Stimulated activated effector memory CD8-positive, alpha-beta T cell treated with anti-CD3 and anti-CD28 coated beads, Interleukin-12 subunit alpha, Interleukin-12 subunit beta, amount 100 ng/mL, for 72 hours (primary cell): Measurements from ENCODE around the gene CA6.
A peak's percentile ranks its signal among the peaks of the same experiment; 100 is the strongest.
"Not testable (repeated sequence)": the region's sequence is repeated elsewhere in the genome, so short reads cannot be mapped to it uniquely, and the experiment has no call there.

ENCODE experiments used
- ATAC-seq: fragments of 150-1000 bp; cut with Tn5 transposase; 2 replicates; pipeline ENCODE4 v1.10.0; 2021
- DNase-seq, 2 donors: peaks; one replicate each; pipeline ENCODE4 v3.0.0; 2021 to 2022; ENCODE audit warnings: low spot score in 2 of 2
- H3K27ac Mint-ChIP-seq: one replicate; pipeline ENCODE4 v1.8.0; 2022; ENCODE audit warnings: mild to moderate bottlenecking, mixed read lengths
- H3K36me3 Mint-ChIP-seq: one replicate; pipeline ENCODE4 v1.8.0; 2022; ENCODE audit warnings: mild to moderate bottlenecking, mixed read lengths
- H3K4me1 Mint-ChIP-seq: one replicate; pipeline ENCODE4 v1.8.0; 2022; ENCODE audit warnings: mixed read lengths
- H3K4me3 Mint-ChIP-seq: one replicate; pipeline ENCODE4 v1.8.0; 2022; ENCODE audit warnings: mild to moderate bottlenecking, mixed read lengths
- H3K9me3 Mint-ChIP-seq: one replicate; pipeline ENCODE4 v1.8.0; 2022; ENCODE audit warnings: mixed read lengths

CA6 gene

GRCh38 chr1:8945568-8945967, at the start of gene CA6:
TSS of gene CA6 (plus strand) at chr1:8945868. CDS start at chr1:8945887, 19 bp downstream.
- no peak for DNase-seq
- H3K27ac Mint-ChIP-seq = peak within 1 kb of the TSS; percentile 97
- H3K36me3 Mint-ChIP-seq = peaks cover 6% of the 10 kb centered on the region
- peaks cover 71% of the 10 kb centered on the region for H3K4me1 Mint-ChIP-seq
- ATAC-seq = no peak
- no peaks in the 10 kb centered on the region for H3K9me3 Mint-ChIP-seq
- peak within 1 kb of the TSS; percentile 54 for H3K4me3 Mint-ChIP-seq

DNA sequence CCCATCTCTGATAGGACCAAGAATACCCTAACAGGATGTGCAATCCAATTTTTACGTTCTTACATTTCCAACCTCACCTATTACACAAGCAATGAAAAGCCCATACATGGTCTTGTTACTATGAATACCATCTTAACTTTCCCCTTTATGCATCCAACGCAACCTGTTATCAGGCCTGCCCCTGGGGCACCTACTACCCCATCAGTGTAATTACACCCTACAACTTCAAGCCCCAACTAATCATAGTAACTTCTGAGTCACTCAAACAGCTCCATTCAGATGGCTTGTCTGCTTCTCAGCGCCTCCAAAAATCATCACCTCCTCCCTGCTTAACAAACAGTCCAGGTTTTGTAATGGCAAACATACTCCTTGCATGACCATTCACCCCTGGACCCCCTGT, 48.9 kb upstream of the CA6 start:
- not testable (repeated sequence) for H3K9me3 Mint-ChIP-seq, H3K27ac Mint-ChIP-seq, DNase-seq, ATAC-seq, H3K4me3 Mint-ChIP-seq
- Mint-ChIP-seq H3K4me1 (peaks cover 24% of the 10 kb centered on the region), H3K36me3 (peaks cover 11% of the 10 kb centered on the region)

DNA sequence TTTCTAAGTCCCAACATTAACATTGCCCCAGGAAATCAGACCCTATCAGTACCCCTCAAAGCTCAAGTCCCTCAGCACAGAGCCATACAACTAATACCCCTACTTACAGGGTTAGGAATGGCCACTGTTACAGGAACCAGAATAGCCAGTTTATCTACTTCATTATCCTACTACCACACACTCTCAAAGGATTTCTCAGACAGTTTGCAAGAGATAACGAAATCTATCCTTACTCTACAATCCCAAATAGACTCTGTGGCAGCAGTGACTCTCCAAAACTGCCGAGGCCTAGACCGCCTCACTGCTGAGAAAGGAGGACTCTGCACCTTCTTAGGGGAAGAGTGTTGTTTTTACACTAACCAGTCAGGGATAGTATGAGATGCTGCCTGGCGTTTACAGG, 48.2 kb upstream of the CA6 start:
- Mint-ChIP-seq H3K4me1 (peaks cover 24% of the 10 kb centered on the region), H3K36me3 (peaks cover 11% of the 10 kb centered on the region)
- H3K4me3 Mint-ChIP-seq, DNase-seq, ATAC-seq, H3K27ac Mint-ChIP-seq, H3K9me3 Mint-ChIP-seq: not testable (repeated sequence)

DNA sequence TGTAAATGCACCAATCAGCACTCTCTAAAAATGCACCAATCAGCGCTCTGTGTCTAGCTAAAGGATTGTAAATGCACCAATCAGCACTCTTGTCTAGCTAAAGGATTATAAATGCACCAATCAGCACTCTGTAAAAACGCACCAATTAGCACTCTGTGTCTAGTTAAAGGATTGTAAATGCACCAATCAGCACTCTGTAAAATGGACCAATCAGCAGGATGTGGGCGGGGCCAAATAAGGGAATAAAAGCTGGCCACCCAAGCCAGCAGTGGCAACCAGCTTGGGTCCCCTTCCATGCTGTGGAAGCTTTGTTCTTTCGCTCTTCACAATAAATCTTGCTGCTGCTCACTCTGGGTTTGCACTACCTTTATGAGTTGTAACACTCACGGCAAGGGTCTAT, 47.2 kb upstream of the CA6 start:
- peak overlapping the region; percentile 98 for H3K27ac Mint-ChIP-seq
- peaks cover 11% of the 10 kb centered on the region for H3K36me3 Mint-ChIP-seq
- H3K4me1 Mint-ChIP-seq = peaks cover 28% of the 10 kb centered on the region
- DNase-seq, H3K9me3 Mint-ChIP-seq, ATAC-seq: not testable (repeated sequence)
- H3K4me3 Mint-ChIP-seq = peak overlapping the region; percentile 67

DNA sequence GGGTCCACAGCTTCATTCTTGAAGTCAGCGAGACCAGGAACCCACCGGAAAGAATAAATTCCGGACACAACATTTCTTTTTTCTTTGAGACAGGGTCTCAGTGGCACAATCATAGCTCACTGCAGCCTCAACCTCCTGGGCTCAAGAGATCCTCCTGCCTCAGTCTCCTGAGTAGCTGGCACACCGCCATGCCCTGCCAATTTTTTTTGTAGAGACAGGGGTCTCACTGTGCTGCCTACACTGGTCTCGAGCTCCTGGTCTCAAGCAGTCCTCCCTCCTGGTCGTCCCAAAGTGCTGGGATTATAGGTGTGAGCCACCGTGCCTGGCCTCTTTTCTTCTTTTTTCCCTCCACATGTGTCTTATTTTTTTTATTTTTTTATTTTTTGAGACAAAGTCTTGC, 46.6 kb upstream of the CA6 start:
- DNase-seq (no peak), ATAC-seq (no peak)
- Mint-ChIP-seq H3K4me3 (peak overlapping the region; percentile 67), H3K4me1 (peaks cover 34% of the 10 kb centered on the region), H3K27ac (peak overlapping the region; percentile 98), H3K9me3 (no peaks in the 10 kb centered on the region), H3K36me3 (peaks cover 11% of the 10 kb centered on the region)

GRCh38 chr1:8900684-8901083, 45.0 kb upstream of the CA6 start:
- not testable (repeated sequence) for DNase-seq, H3K9me3 Mint-ChIP-seq, ATAC-seq
- H3K36me3 Mint-ChIP-seq = peaks cover 11% of the 10 kb centered on the region
- peaks cover 38% of the 10 kb centered on the region for H3K4me1 Mint-ChIP-seq
- peak overlapping the region; percentile 67 for H3K4me3 Mint-ChIP-seq
- H3K27ac Mint-ChIP-seq = peak overlapping the region; percentile 98

- no peak for ATAC-seq
- H3K4me1 Mint-ChIP-seq = peaks cover 42% of the 10 kb centered on the region
- H3K9me3 Mint-ChIP-seq = no peaks in the 10 kb centered on the region
- H3K27ac Mint-ChIP-seq = peak overlapping the region; percentile 83
- H3K4me3 Mint-ChIP-seq = no peak overlapping the region
- DNase-seq = no peak
- peaks cover 11% of the 10 kb centered on the region for H3K36me3 Mint-ChIP-seq
Observed at GRCh38 chr1:8902765-8903164, 42.9 kb upstream of the CA6 start.

- H3K9me3 Mint-ChIP-seq = no peaks in the 10 kb centered on the region
- no peak overlapping the region for H3K4me3 Mint-ChIP-seq
- peaks cover 42% of the 10 kb centered on the region for H3K4me1 Mint-ChIP-seq
- ATAC-seq (no peak), DNase-seq (no peak)
- peak overlapping the region; percentile 83 for H3K27ac Mint-ChIP-seq
- peaks cover 11% of the 10 kb centered on the region for H3K36me3 Mint-ChIP-seq
Observed at GRCh38 chr1:8903410-8903809, 42.3 kb upstream of the CA6 start.

- ATAC-seq (no peak), DNase-seq (no peak)
- H3K36me3 Mint-ChIP-seq = peaks cover 11% of the 10 kb centered on the region
- H3K27ac Mint-ChIP-seq = peak overlapping the region; percentile 83
- no peak overlapping the region for H3K4me3 Mint-ChIP-seq
- peaks cover 35% of the 10 kb centered on the region for H3K4me1 Mint-ChIP-seq
- H3K9me3 Mint-ChIP-seq = no peaks in the 10 kb centered on the region
Observed at GRCh38 chr1:8903908-8904650, 41.6 kb upstream of the CA6 start.

DNA sequence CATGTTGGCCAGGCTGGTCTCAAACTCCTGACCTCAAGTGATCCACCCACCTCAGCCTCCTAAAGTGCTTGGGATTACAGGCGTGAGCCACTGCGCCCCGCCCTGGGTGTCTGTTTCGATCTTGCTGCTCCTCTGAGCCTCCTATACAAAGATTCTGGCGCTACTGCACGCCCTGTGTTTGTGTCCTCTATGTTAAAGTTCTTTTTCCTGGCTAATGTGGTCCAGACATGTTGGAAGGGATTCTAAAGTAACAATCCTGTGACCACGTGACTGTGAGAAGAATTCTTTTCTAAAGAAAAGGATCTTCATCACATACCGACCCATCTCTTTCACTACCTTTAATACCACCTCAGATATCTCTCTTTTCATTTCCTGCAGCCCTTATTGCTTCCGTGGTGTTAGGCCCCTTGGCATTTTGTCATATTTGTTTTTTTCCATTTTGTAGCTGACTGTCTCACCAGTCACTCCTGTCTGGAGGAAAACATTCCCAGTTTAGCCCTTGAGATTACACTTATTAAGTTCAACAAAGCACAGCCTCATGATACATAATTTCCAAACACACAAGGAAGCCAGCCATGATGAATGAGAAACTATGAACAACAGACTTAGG, 40.0 kb upstream of the CA6 start:
- no peak for ATAC-seq
- no peak overlapping the region for H3K4me3 Mint-ChIP-seq
- H3K27ac Mint-ChIP-seq = peak overlapping the region; percentile 35
- DNase-seq = no peak
- no peaks in the 10 kb centered on the region for H3K9me3 Mint-ChIP-seq
- peaks cover 29% of the 10 kb centered on the region for H3K4me1 Mint-ChIP-seq
- H3K36me3 Mint-ChIP-seq = no peaks in the 10 kb centered on the region

DNA sequence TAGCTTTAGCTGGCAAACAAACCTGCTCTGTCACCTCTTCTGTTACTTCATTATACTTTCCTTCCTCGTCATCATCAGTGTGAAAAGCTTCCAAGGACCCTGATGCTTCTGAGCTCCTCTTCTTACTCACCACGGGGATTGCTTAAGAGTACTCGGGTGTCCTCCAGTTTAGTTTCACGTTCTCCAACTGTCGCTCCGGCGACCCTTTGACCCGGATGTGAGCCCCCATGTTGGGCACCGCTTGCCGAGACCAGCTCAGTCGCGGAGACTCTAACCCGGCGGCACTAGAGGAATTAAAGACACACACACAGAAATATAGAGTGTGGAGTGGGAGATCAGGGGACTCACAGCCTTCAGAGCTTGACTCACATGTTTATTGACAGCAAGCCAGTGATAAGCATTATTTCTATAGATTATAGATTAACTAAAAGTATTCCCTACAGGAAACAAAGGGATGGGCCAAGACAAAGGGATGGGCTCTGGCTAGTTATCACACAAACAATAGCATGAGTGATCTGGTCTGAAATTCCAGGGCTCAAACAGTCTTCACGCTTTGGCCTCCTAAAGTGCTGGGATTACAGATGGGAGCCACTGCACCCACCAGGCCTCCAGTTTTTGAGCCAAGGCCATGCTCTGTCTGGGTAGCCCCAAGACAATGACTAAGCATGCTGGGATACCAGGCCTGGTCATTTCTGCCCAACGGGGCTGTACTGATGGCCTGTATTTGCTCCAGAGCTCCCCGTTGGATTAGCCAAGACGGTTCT, 37.1 kb upstream of the CA6 start:
- no peak overlapping the region for H3K4me3 Mint-ChIP-seq
- no peak for DNase-seq
- H3K4me1 Mint-ChIP-seq = peaks cover 19% of the 10 kb centered on the region
- H3K27ac Mint-ChIP-seq = no peak overlapping the region
- ATAC-seq = no peak
- no peaks in the 10 kb centered on the region for H3K9me3 Mint-ChIP-seq
- no peaks in the 10 kb centered on the region for H3K36me3 Mint-ChIP-seq

DNA sequence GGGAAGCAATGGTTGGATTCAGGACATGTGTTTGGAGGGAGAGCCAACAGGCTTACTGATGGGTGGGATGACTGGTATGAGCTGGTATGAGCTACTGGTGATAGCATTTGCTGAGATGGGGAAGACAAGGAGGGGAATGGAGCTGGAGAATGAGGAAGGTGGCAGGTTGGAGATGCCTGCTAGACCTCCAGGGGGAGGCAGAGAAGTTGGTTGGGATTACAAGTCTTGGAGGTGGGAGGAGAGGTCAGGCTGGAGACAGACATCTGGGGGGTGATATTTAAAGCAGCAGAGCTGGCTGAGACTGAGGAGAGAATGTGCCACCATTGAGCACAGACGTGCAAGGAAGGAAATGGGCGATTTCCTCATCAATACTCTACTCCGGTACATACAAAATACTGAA, 35.3 kb upstream of the CA6 start:
- no peaks in the 10 kb centered on the region for H3K9me3 Mint-ChIP-seq
- H3K36me3 Mint-ChIP-seq = no peaks in the 10 kb centered on the region
- peak overlapping the region; percentile 16 for H3K27ac Mint-ChIP-seq
- ATAC-seq = no peak
- H3K4me1 Mint-ChIP-seq = peaks cover 14% of the 10 kb centered on the region
- no peak for DNase-seq
- H3K4me3 Mint-ChIP-seq = no peak overlapping the region

- H3K27ac Mint-ChIP-seq = no peak overlapping the region
- H3K36me3 Mint-ChIP-seq = peaks cover under 1% of the 10 kb centered on the region
- no peak for DNase-seq
- peak; percentile 59 for ATAC-seq
- no peaks in the 10 kb centered on the region for H3K9me3 Mint-ChIP-seq
- peaks cover 8% of the 10 kb centered on the region for H3K4me1 Mint-ChIP-seq
- H3K4me3 Mint-ChIP-seq = no peak overlapping the region
Observed at GRCh38 chr1:8910914-8911313, 34.8 kb upstream of the CA6 start.

- Mint-ChIP-seq H3K27ac (no peak overlapping the region), H3K4me1 (peaks cover 6% of the 10 kb centered on the region), H3K36me3 (peaks cover 6% of the 10 kb centered on the region), H3K4me3 (no peak overlapping the region), H3K9me3 (no peaks in the 10 kb centered on the region)
- no peak for DNase-seq
- ATAC-seq = no peak
Observed at GRCh38 chr1:8911416-8912309, 34.0 kb upstream of the CA6 start.

GRCh38 chr1:8913457-8913856, 32.2 kb upstream of the CA6 start:
- no peaks in the 10 kb centered on the region for H3K9me3 Mint-ChIP-seq
- no peak for ATAC-seq
- H3K36me3 Mint-ChIP-seq = peaks cover 6% of the 10 kb centered on the region
- peaks cover 13% of the 10 kb centered on the region for H3K4me1 Mint-ChIP-seq
- no peak overlapping the region for H3K27ac Mint-ChIP-seq
- no peak overlapping the region for H3K4me3 Mint-ChIP-seq
- no peak for DNase-seq
